ENCODE results near the gene ZNF646. TPM values are rescaled to one million over a fixed set of nuclear protein-coding genes. Genes with fewer than 3 reads are reported as not detected.

ZNF646 gene
- polyA plus RNA-seq, 6 donors from 2014 or later = 3.6 to 13.5 (median 6.1) TPM

GRCh38 chr16:31082368-31083045 lies 8.3 kb downstream of the ZNF646 start:
- Mint-ChIP-seq H3K27ac (peak overlapping the region in 3 of 6 donors; percentile 24 to 45 (median 29)), H3K27me3 (no peaks in the 10 kb centered on the region), H3K36me3 (peaks cover 0 to 10% of the 10 kb centered on the region in 2 donors), H3K4me1 (peaks cover 9 to 37% (median 21%) of the 10 kb centered on the region in 3 donors), H3K9me3 (no peaks in the 10 kb centered on the region), H3K4me3 (no peak overlapping the region)
- ATAC-seq (ENCODE audit: low read depth in 2 of 2) (no peak), DNase-seq (no peak)

- H3K9me3 Mint-ChIP-seq = no peaks in the 10 kb centered on the region
Observed at GRCh38 chr16:31083081-31083480, 8.9 kb downstream of the ZNF646 start.

DNA sequence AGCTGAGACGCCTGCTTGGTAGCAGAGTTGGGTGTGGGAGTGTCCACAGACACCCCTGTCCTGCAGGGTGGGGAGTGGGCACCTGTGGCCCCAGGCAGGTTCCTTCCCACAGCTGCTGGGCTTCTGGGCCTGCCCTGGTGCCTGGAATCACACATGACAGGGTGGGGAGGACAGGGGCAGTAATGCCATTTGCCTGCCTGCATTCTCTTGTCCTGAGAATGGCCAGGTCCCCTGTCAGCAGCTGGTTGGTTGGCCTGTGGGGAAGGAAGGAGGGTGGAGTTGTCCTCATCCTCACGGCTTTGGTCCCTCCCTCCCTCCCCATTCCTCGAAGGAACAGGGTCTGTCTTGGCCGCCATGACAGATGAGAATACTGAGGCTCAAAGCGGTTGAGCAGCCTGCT lies 9.3 kb downstream of the ZNF646 start:
- H3K4me1 Mint-ChIP-seq = peaks cover 9 to 27% (median 12%) of the 10 kb centered on the region in 3 donors
- DNase-seq (no peak), ATAC-seq (ENCODE audit: low read depth in 2 of 2) (no peak)
- H3K9me3 Mint-ChIP-seq = no peaks in the 10 kb centered on the region
- no peaks in the 10 kb centered on the region for H3K27me3 Mint-ChIP-seq
- no peak overlapping the region for H3K27ac Mint-ChIP-seq
- H3K36me3 Mint-ChIP-seq = no peaks in the 10 kb centered on the region
- H3K4me3 Mint-ChIP-seq = peak overlapping the region in 1 of 8 donors; percentile 15

More at GRCh38 chr16:31083081-31083480, 8.9 kb downstream of the ZNF646 start:
- H3K4me1 Mint-ChIP-seq = peaks cover 9 to 32% (median 15%) of the 10 kb centered on the region in 3 donors
- peaks cover 0 to 5% of the 10 kb centered on the region in 2 donors for H3K36me3 Mint-ChIP-seq
- peak overlapping the region in 1 of 8 donors; percentile 15 for H3K4me3 Mint-ChIP-seq
- no peak for DNase-seq
- H3K27ac Mint-ChIP-seq = no peak overlapping the region
- ATAC-seq (ENCODE audit: low read depth in 2 of 2) = no peak
- H3K27me3 Mint-ChIP-seq = no peaks in the 10 kb centered on the region

GRCh38 chr16:31083981-31084380 lies 9.8 kb downstream of the ZNF646 start:
- no peak for ATAC-seq (ENCODE audit: low read depth in 2 of 2)
- peaks cover 9 to 23% (median 11%) of the 10 kb centered on the region in 3 donors for H3K4me1 Mint-ChIP-seq
- H3K36me3 Mint-ChIP-seq = no peaks in the 10 kb centered on the region
- H3K27ac Mint-ChIP-seq = no peak overlapping the region
- H3K9me3 Mint-ChIP-seq = no peaks in the 10 kb centered on the region
- H3K27me3 Mint-ChIP-seq = no peaks in the 10 kb centered on the region
- H3K4me3 Mint-ChIP-seq = no peak overlapping the region
- no peak for DNase-seq

- Mint-ChIP-seq H3K4me1 (peaks cover 9 to 16% (median 11%) of the 10 kb centered on the region in 3 donors), H3K9me3 (no peaks in the 10 kb centered on the region), H3K4me3 (no peak overlapping the region), H3K27ac (peak overlapping the region in 1 of 6 donors; percentile 11), H3K36me3 (no peaks in the 10 kb centered on the region), H3K27me3 (no peaks in the 10 kb centered on the region)
- DNase-seq (no peak), ATAC-seq (ENCODE audit: low read depth in 2 of 2) (no peak)
Observed at GRCh38 chr16:31084584-31085302, 10.5 kb downstream of the ZNF646 start.

- Mint-ChIP-seq H3K9me3 (no peaks in the 10 kb centered on the region), H3K36me3 (no peaks in the 10 kb centered on the region), H3K27ac (peak overlapping the region in 3 of 6 donors; percentile 42 to 81 (median 75)), H3K27me3 (no peaks in the 10 kb centered on the region), H3K4me3 (no peak overlapping the region), H3K4me1 (peaks cover 9 to 16% (median 11%) of the 10 kb centered on the region in 3 donors)
- no peak for ATAC-seq (ENCODE audit: low read depth in 2 of 2)
- DNase-seq = no peak
Observed at GRCh38 chr16:31085411-31085810, 11.2 kb downstream of the ZNF646 start.

DNA sequence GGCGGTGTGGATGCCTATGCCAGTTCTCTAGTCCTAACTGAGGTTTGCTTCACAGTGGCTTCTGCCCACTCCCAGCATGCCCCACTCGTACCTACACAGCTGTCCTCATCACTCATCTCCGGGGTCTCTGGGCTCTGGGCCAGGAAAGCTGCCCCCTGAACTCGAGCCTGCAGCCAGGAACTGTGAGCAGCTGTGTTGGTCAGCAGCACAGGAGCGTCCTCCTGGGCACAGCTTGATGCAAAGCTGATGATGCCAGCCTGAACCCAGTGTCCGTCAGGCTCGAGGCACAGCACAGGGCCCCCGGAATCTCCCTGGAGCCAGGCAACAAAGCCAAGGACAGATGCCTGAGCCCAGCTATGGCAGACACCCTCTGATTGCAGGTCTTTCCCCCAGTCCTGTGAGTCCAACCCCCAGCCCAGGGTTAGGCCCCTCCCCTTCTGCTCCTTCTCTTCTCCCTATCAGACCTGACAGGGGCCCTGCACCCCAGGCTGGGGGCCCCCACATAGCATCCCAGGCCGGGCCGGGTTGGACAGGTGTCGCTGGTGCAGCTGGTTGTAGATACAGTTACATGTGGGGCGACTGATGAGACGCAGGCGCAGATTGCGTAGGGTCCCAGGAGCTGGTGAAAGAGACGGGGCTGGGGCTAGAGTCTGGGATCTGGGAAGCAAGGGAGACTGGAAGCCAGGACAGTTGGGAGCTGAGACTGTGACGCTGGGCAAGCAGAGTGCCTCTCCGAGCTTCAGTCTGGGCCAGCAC lies 11.8 kb downstream of the ZNF646 start:
- Mint-ChIP-seq H3K9me3 (no peaks in the 10 kb centered on the region), H3K27ac (peak overlapping the region in 2 of 6 donors; percentile 20 to 75), H3K4me1 (peaks cover 7 to 16% (median 9%) of the 10 kb centered on the region in 3 donors), H3K4me3 (peak overlapping the region in 1 of 8 donors; percentile 42), H3K36me3 (no peaks in the 10 kb centered on the region), H3K27me3 (no peaks in the 10 kb centered on the region)
- ATAC-seq (ENCODE audit: low read depth in 2 of 2) (no peak), DNase-seq (no peak)

DNA sequence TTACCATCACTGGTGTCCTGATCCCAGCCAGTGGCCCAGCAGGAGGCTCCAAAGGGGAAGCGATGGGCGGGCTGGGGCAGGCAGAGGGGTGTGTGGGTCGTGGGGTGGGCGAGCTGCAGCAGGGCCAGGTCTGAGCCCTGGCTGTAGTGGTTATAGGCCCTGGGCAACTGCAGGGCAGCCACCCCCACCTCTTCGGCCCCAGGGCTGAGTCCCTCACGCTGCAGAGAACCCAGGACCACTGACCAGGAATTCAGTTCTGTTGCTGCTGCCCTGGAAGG lies 12.3 kb downstream of the ZNF646 start:
- no peaks in the 10 kb centered on the region for H3K36me3 Mint-ChIP-seq
- no peaks in the 10 kb centered on the region for H3K9me3 Mint-ChIP-seq
- peaks cover 7 to 12% (median 9%) of the 10 kb centered on the region in 3 donors for H3K4me1 Mint-ChIP-seq
- H3K4me3 Mint-ChIP-seq = no peak overlapping the region
- H3K27me3 Mint-ChIP-seq = no peaks in the 10 kb centered on the region
- no peak overlapping the region for H3K27ac Mint-ChIP-seq
- DNase-seq = no peak
- no peak for ATAC-seq (ENCODE audit: low read depth in 2 of 2)

DNA sequence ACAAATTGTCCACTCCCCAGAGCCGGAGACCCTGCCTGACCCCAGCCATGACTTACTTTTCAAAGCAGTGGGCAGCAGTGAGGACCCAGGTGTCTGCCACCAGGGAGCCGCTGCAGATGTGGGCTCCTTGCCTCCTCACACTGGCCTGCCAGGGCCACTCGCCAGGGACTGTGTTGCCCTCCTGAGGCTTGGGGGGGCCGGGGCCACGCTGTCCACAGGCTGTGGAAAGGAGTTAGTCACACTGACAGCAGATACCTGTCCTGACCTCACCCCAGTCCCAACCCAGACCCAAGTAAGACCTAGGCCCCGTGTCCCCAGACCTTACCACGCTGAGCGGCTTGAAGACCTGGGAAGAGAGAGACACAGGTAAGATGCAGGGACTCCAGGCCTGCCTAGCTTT lies 13.3 kb downstream of the ZNF646 start:
- no peak for ATAC-seq (ENCODE audit: low read depth in 2 of 2)
- no peaks in the 10 kb centered on the region for H3K27me3 Mint-ChIP-seq
- no peak overlapping the region for H3K27ac Mint-ChIP-seq
- DNase-seq = no peak
- no peaks in the 10 kb centered on the region for H3K36me3 Mint-ChIP-seq
- peaks cover 0 to 6% (median 4%) of the 10 kb centered on the region in 3 donors for H3K4me1 Mint-ChIP-seq
- no peaks in the 10 kb centered on the region for H3K9me3 Mint-ChIP-seq
- H3K4me3 Mint-ChIP-seq = no peak overlapping the region

GRCh38 chr16:31087971-31088370 lies 13.7 kb downstream of the ZNF646 start:
- Mint-ChIP-seq H3K4me1 (peaks cover 0 to 6% (median 4%) of the 10 kb centered on the region in 3 donors), H3K27ac (no peak overlapping the region), H3K27me3 (no peaks in the 10 kb centered on the region), H3K36me3 (no peaks in the 10 kb centered on the region), H3K9me3 (no peaks in the 10 kb centered on the region), H3K4me3 (no peak overlapping the region)
- ATAC-seq (ENCODE audit: low read depth in 2 of 2) (no peak), DNase-seq (no peak)

GRCh38 chr16:31088459-31089183 lies 14.4 kb downstream of the ZNF646 start, which contains the start of gene PRSS53:
TSS of gene PRSS53 (minus strand) at chr16:31088943. CDS start at chr16:31088809, 134 bp downstream.
- Mint-ChIP-seq H3K27me3 (no peaks in the 10 kb centered on the region), H3K36me3 (no peaks in the 10 kb centered on the region), H3K4me1 (peaks cover 3 to 7% (median 6%) of the 10 kb centered on the region in 3 donors), H3K27ac (peak within 1 kb of the TSS in 1 of 6 donors; percentile 47), H3K4me3 (peak within 1 kb of the TSS in 1 of 8 donors; percentile 15), H3K9me3 (no peaks in the 10 kb centered on the region)
- no peak for ATAC-seq (ENCODE audit: low read depth in 2 of 2)
- no peak for DNase-seq

GRCh38 chr16:31089199-31089598 lies 15.0 kb downstream of the ZNF646 start:
- ATAC-seq (ENCODE audit: low read depth in 2 of 2) (no peak), DNase-seq (no peak)
- H3K9me3 Mint-ChIP-seq = no peaks in the 10 kb centered on the region
- H3K36me3 Mint-ChIP-seq = no peaks in the 10 kb centered on the region
- peak overlapping the region in 1 of 6 donors; percentile 47 for H3K27ac Mint-ChIP-seq
- peaks cover 9 to 12% (median 10%) of the 10 kb centered on the region in 3 donors for H3K4me1 Mint-ChIP-seq
- no peaks in the 10 kb centered on the region for H3K27me3 Mint-ChIP-seq
- H3K4me3 Mint-ChIP-seq = no peak overlapping the region

DNA sequence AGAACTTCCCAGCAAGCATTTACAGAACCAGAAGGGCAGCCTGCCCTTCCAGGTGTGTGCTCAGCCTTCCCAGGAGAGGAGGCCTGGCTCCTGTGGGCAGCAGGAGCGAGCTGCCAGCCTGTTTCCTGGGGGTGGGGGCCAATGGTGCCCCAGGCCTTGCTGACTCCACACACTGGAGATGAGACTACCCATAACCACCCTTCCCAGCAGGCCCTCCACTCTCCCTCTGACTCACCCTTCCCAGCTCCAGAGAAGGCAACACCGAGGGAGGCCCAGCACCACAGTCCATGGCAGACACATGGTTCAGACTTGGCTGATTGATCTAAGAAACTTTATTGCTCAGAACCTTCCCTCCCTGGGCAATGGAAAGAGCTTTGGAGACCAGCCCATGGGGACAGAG lies 16.3 kb downstream of the ZNF646 start:
- Mint-ChIP-seq H3K4me3 (peak overlapping the region in 1 of 8 donors; percentile 12), H3K27ac (peak overlapping the region in 1 of 6 donors; percentile 34), H3K9me3 (no peaks in the 10 kb centered on the region), H3K27me3 (no peaks in the 10 kb centered on the region), H3K4me1 (peaks cover 15 to 22% (median 22%) of the 10 kb centered on the region in 3 donors), H3K36me3 (no peaks in the 10 kb centered on the region)
- ATAC-seq (ENCODE audit: low read depth in 2 of 2) (no peak), DNase-seq (no peak)
